Neuron (in vitro differentiated cells): ENCODE measurements around the gene RASSF7.

Source experiments
- H2AFZ ChIP-seq: one replicate; pipeline ENCODE4 v1.6.1; 2013; ENCODE audit warnings: low read depth, mild to moderate bottlenecking, inconsistent platforms, low read length, moderate library complexity
- H3K27me3 ChIP-seq: one replicate; pipeline ENCODE4 v1.6.1; 2013; ENCODE audit warnings: low read length; ENCODE audit not compliant: insufficient read depth
- H3K36me3 ChIP-seq: one replicate; pipeline ENCODE4 v1.6.1; 2013; ENCODE audit warnings: low read length; ENCODE audit not compliant: insufficient read depth
- H3K4me1 ChIP-seq: one replicate; pipeline ENCODE4 v1.6.1; 2013; ENCODE audit warnings: low read length; ENCODE audit not compliant: insufficient read depth
- H3K4me3 ChIP-seq: 2 replicates; pipeline ENCODE4 v1.5.1; 2013; ENCODE audit warnings: mild to moderate bottlenecking, low read length, moderate library complexity
- H3K9me3 ChIP-seq: one replicate; pipeline ENCODE4 v1.6.1; 2013; ENCODE audit warnings: low read length

The RASSF7 gene

DNA sequence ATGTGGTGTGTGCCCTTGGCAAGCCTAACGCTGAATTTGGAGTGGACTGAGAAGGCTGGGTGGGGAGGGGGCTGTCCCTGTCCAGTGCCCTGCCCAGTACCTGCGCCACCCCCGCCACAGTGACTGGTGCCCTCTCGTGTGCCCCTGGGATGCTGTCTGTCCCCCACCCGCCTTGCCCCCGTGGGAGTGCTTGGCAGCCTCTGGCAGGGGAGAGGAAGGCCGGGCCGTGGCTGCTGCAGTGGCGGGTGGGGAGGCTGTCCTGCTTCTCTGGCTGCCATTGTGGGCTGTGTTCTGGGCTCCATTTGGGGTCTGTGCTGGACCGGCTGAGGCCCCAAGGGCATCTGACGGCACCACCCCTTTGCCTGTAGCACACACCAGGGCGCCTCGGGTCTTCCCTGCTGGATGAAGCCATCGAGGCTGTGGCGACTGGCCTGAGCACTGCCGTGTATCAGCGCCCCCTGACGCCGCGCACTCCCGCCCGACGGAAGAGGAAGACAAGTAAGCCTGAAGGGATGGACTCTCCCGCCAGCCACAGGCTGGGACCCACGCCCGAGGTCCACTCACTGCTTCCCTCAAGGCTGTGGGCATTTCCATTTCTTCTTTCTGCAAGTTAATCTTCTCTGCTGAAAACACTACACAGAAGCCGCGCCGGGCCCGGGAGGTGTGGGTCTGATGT is 37.4 kb downstream of the RASSF7 start:
- no peaks in the 10 kb centered on the region for H3K27me3 ChIP-seq
- H2AFZ ChIP-seq = no peak overlapping the region
- H3K4me1 ChIP-seq = no peaks in the 10 kb centered on the region
- H3K4me3 ChIP-seq = no peak overlapping the region
- peaks cover 82% of the 10 kb centered on the region for H3K36me3 ChIP-seq
- H3K9me3 ChIP-seq = no peaks in the 10 kb centered on the region

DNA sequence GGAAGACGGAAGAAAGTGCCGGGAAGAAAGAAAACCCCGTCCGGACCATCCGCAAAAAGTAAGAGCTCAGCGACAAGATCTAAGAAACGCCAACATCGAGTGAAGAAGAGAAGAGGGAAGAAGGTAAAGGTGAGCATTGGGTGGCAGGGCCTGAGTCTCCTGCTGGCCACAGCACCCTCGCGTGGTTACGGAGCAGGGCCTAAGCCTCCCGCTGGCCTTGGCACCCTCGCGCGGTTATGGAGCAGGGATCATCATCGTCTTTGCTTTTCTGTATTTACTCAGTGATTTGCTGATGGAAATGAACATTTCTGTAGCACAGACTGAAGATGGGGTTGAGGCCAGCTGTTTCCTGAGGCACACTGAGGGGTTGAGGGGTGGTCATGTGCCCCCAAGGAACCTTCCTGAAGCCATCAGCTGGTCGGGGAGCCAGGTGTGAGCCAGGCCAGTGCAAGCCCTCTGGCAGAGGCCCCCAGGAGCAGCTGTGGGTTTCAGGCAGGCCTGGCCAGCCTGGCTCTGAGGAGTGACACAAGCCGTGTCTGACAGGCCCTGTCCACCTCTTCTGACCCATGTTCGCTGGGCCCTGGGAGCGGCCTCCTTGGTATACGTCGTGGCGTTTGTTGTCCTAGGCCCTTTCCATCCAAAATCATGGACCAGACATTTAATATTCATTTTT is 40.9 kb downstream of the RASSF7 start:
- Histone ChIP-seq H3K9me3 (no peaks in the 10 kb centered on the region), H2AFZ (no peak overlapping the region), H3K27me3 (no peaks in the 10 kb centered on the region), H3K36me3 (peaks cover 84% of the 10 kb centered on the region), H3K4me1 (no peaks in the 10 kb centered on the region), H3K4me3 (no peak overlapping the region)

DNA sequence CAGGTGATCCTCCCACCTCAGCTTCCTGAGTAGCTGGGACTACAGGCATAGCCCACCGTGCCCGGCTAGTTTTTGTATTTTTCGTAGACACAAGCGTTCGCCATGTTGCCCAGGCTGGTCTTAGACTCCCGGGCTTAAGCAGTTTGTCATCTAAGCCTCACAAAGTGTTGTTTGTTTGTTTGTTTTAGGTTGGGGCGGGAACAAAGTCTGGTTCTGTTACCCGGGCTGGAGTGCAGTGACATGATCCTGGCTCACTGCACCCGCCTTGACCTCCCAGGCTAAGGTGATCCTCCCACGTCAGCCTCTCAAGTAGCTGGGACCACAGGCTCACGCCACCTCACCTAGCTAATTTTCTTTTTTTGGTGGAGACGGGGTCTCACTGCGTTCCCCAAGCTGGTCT is 42.4 kb downstream of the RASSF7 start:
- Histone ChIP-seq H3K27me3 (no peaks in the 10 kb centered on the region), H3K4me3 (no peak overlapping the region), H3K9me3 (no peaks in the 10 kb centered on the region), H3K4me1 (no peaks in the 10 kb centered on the region), H2AFZ (no peak overlapping the region), H3K36me3 (peaks cover 87% of the 10 kb centered on the region)

DNA sequence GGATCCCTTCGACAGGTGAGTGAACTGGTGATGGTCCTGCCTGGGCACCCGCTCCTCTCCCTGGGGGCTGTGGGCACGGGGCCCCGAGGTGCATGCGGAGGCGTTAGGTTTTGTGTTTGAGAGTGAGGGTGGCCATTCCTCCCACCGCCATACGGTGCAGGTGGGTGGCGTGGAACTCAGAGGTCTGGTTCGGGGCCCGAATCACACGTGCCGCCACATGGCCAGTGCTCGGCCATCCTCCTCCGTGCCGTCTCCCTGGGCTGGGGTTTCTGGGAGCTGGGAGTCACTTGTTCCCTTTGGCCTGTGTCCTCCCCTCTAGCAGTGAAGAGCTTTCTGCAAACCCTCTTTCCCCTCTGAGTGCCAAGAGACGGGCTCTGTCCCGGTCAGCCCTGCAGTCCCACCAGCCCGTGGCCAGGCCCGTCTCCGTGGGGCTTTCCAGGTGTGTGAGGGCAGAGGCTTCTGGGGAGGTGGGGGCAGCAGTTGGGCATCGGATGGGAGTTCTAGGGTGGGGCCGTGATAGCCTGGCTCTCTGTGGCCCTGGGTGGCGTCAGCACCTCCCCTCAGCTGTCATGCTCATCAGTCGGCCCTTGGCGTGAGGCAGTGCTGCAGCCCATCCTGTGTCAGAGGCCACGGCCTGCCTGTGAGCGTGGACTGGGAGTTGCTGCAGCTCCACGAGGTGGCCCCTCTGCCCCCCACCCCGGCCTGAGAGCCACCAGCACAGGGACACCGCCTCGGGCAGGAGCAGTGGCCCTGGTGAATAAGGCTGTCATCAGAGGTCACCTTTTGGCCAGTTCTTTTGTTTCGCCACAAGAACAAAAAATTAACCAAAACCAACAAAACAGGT is 44.7 kb downstream of the RASSF7 start:
- H3K4me3 ChIP-seq = no peak overlapping the region
- H3K9me3 ChIP-seq = no peaks in the 10 kb centered on the region
- H2AFZ ChIP-seq = no peak overlapping the region
- peaks cover 92% of the 10 kb centered on the region for H3K36me3 ChIP-seq
- no peaks in the 10 kb centered on the region for H3K4me1 ChIP-seq
- H3K27me3 ChIP-seq = no peaks in the 10 kb centered on the region

GRCh38 chr11:606245-606644 is 45.5 kb downstream of the RASSF7 start:
- H3K4me1 ChIP-seq = no peaks in the 10 kb centered on the region
- H3K36me3 ChIP-seq = peaks cover 95% of the 10 kb centered on the region

GRCh38 chr11:607020-607780 is 46.4 kb downstream of the RASSF7 start:
- H3K36me3 ChIP-seq = peaks cover 95% of the 10 kb centered on the region

More at GRCh38 chr11:606245-606644, 45.5 kb downstream of the RASSF7 start:
- no peaks in the 10 kb centered on the region for H3K27me3 ChIP-seq
- H2AFZ ChIP-seq = no peak overlapping the region
- no peaks in the 10 kb centered on the region for H3K9me3 ChIP-seq
- H3K4me3 ChIP-seq = no peak overlapping the region

DNA sequence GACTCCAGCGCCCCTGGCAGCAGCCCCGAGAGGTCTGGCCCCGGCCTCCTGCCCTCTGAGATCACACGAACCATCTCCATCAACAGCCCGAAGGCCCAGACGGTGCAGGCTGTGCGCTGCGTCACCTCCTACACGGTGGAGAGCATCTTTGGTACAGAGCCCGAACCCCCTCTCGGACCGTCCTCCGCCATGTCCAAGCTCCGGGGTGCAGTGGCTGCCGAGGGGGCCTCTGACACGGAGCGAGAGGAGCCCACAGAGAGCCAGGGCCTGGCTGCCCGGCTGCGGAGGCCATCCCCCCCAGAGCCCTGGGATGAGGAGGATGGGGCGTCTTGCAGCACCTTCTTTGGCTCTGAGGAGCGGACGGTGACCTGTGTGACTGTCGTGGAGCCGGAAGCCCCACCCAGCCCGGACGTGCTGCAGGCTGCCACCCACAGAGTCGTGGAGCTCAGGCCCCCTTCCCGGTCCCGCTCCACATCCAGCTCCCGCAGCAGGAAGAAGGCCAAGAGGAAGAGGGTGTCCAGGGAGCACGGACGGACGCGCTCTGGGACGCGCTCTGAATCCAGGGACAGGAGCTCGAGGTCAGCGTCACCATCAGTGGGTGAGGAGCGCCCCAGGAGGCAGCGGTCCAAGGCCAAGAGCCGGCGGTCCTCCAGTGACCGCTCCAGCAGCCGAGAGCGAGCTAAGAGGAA is 47.3 kb downstream of the RASSF7 start:
- H3K27me3 ChIP-seq = no peaks in the 10 kb centered on the region
- no peaks in the 10 kb centered on the region for H3K4me1 ChIP-seq
- no peak overlapping the region for H2AFZ ChIP-seq
- peaks cover 96% of the 10 kb centered on the region for H3K36me3 ChIP-seq
- H3K4me3 ChIP-seq = no peak overlapping the region
- H3K9me3 ChIP-seq = no peaks in the 10 kb centered on the region

More at GRCh38 chr11:607020-607780, 46.4 kb downstream of the RASSF7 start:
- H3K9me3 ChIP-seq = no peaks in the 10 kb centered on the region
- no peaks in the 10 kb centered on the region for H3K4me1 ChIP-seq
- no peak overlapping the region for H3K4me3 ChIP-seq
- H2AFZ ChIP-seq = no peak overlapping the region
- no peaks in the 10 kb centered on the region for H3K27me3 ChIP-seq

DNA sequence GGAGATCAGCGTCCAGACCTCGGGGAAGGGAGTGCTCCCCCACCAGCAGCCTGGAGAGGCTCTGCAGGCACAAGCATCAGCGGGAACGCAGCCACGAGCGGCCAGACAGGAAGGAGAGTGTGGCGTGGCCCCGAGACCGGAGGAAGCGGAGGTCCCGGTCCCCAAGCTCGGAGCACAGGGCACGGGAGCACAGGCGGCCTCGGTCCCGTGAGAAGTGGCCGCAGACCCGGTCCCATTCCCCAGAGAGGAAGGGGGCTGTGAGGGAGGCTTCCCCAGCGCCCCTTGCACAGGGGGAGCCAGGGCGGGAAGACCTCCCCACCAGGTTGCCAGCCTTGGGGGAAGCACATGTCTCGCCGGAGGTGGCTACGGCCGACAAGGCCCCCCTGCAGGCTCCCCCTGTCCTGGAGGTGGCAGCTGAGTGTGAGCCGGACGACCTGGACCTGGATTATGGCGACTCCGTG is 48.1 kb downstream of the RASSF7 start:
- Histone ChIP-seq H2AFZ (no peak overlapping the region), H3K9me3 (no peaks in the 10 kb centered on the region), H3K4me3 (no peak overlapping the region), H3K27me3 (no peaks in the 10 kb centered on the region), H3K36me3 (peaks cover 94% of the 10 kb centered on the region), H3K4me1 (peaks cover 2% of the 10 kb centered on the region)

DNA sequence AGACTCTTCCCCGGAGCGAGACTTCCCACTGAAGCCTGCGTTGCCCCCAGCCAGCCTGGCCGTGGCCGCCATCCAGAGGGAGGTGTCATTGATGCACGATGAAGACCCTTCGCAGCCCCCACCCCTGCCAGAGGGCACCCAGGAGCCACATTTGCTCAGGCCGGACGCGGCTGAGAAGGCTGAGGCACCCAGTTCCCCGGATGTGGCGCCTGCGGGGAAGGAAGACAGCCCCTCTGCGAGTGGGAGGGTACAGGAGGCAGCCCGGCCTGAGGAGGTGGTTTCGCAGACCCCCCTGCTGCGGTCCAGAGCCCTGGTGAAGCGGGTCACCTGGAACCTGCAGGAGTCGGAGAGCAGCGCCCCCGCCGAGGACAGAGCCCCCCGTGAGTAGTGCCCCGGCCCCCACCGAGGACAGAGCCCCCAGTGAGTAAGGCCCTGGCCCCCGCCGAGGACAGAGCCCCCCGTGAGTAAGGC is 48.6 kb downstream of the RASSF7 start:
- no peak overlapping the region for H2AFZ ChIP-seq
- no peak overlapping the region for H3K4me3 ChIP-seq
- H3K27me3 ChIP-seq = no peaks in the 10 kb centered on the region
- no peaks in the 10 kb centered on the region for H3K9me3 ChIP-seq
- H3K36me3 ChIP-seq = peaks cover 88% of the 10 kb centered on the region
- H3K4me1 ChIP-seq = peaks cover 2% of the 10 kb centered on the region

DNA sequence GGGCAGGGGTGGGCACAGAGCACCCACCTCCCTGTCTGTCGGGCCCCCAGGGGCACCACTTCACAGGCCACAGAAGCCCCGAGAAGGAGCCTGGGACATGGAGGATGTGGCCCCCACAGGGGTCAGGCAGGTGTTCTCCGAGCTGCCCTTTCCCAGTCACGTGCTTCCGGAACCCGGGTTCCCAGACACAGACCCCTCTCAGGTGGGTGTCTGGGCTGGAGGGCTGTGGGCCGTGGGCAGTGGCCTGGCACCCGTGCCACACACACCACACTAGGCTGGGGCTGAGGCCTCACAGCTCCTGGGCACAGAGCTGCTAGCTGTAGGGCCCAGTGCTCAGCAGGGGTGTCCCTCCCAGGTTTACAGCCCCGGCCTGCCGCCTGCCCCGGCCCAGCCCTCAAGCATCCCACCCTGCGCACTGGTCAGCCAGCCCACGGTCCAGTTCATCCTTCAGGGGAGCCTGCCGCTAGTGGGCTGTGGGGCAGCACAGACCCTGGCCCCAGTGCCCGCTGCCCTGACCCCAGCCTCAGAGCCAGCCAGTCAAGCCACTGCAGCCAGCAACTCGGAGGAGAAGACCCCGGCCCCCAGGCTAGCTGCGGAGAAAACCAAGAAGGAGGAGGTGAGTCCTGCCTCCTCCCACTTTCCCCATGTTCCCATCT is 49.5 kb downstream of the RASSF7 start:
- no peaks in the 10 kb centered on the region for H3K9me3 ChIP-seq
- no peak overlapping the region for H3K4me3 ChIP-seq
- no peak overlapping the region for H2AFZ ChIP-seq
- peaks cover 5% of the 10 kb centered on the region for H3K4me1 ChIP-seq
- no peaks in the 10 kb centered on the region for H3K27me3 ChIP-seq
- peaks cover 80% of the 10 kb centered on the region for H3K36me3 ChIP-seq

DNA sequence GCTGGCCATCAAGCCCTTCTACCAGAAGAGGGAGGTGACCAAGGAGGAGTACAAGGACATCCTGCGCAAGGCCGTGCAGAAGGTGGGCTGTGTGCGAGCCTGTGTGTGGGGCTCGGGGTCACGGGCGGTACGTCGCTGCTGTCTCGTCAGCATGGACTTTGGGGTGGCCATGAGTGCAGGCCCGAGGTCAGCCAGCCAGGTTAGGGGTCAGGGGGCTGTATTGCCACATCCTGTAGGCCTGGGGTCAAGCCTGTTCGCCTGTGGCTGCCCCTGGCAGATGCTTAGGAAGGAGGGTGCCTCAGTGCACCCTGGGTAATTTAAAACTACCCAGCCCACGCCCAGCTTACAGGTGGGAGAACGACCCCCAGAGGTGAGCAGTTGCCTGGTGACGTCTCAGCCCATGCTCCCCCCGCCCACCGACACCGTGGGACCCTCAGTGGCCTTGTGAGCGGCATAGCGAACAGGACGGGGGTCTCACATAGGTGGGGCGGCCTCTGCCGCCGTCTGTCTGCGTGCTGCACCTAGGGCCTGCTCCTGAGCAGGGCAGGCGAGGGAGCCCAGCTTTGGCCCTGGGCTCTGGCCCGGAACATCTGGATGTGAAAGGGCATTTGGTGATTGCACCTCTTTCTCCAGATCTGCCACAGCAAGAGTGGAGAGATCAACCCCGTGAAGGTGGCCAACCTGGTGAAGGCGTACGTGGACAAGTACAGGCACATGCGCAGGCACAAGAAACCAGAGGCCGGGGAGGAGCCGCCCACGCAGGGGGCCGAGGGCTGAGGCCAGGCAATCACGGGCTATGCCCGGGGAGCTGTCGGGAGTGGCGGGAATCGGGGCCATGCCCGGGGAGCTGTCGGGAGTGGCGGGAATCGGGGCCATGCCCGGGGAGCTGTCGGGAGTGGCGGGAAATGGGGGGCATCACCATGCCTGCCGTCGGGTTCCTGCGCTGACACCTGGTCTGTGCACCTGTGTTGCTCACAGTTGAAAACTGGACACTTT is 50.5 kb downstream of the RASSF7 start:
- H3K36me3 ChIP-seq = peaks cover 69% of the 10 kb centered on the region
- H3K27me3 ChIP-seq = no peaks in the 10 kb centered on the region
- no peak overlapping the region for H3K4me3 ChIP-seq
- H2AFZ ChIP-seq = no peak overlapping the region
- peaks cover 11% of the 10 kb centered on the region for H3K4me1 ChIP-seq
- H3K9me3 ChIP-seq = no peaks in the 10 kb centered on the region
